Measurements from ENCODE around the gene ERP44.
"Not testable (repeated sequence)": the region's sequence is repeated elsewhere in the genome, so short reads cannot be mapped to it uniquely, and the experiment has no call there.

The ERP44 gene

GRCh38 chr9:100011062-100011681 is 87.6 kb downstream of the ERP44 start:
- peak; percentile 30 for DNase-seq (ENCODE audit: low spot score)

DNA sequence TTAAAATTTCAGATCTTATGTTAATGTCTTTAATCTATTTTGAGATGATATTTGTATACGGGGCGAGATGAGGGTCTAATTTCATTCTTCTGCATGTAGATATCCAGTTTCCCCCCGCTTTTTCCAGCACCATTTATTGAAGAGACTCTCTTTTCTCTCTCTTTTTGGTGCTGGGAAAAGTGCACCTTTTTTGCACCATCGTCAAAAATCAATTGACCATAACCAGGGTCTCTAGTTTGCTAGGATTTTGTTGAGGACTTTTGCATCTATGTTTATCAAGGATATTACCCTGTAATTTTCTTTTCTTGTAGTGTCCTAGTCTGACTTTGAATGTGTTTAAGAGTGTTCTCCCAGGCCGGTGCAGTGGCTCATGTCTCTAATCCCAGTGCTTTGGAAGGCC is 99.0 kb downstream of the ERP44 start:
- no peak for DNase-seq (ENCODE audit: low spot score)

GRCh38 chr9:99998866-99999265 is 99.9 kb downstream of the ERP44 start:
- no peak for DNase-seq (ENCODE audit: low spot score)

DNA sequence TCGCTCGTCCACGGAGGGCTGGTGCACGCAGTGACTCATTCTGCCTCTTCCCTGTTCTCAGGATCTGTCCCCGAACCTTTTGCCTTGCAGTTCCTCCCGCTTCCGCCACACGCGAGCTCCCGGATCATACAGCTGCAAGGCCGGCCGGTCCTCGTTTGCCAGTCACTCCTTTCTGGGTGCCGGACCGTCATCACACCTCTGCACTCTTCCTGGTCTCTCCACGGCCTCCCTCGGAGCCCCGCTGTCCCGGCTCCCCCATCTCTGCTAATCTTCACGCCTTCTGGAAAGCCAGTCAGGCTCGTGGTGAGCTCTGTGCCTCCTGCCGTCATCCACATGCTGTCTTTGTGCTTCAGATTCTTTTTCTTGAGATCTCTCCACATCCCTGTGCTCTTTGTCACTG is 100.5 kb downstream of the ERP44 start:
- DNase-seq (ENCODE audit: low spot score), result no peak

DNA sequence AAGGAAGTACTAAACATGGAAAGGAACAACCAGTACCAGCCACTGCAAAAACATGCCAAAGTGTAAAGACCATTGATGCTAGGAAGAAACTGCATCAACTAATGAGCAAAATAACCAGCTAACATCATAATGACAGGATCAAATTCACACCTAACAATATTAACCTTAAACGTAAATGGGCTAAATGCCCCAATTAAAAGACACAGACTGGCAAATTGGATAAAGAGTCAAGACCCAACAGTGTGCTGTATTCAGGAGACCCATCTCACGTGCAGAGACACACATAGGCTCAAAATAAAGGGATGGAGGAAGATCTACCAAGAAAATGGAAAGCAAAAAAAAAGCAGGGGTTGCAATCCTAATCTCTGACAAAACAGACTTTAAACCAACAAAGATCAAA is 108.3 kb downstream of the ERP44 start:
- DNase-seq (ENCODE audit: low spot score), result not testable (repeated sequence)

DNA sequence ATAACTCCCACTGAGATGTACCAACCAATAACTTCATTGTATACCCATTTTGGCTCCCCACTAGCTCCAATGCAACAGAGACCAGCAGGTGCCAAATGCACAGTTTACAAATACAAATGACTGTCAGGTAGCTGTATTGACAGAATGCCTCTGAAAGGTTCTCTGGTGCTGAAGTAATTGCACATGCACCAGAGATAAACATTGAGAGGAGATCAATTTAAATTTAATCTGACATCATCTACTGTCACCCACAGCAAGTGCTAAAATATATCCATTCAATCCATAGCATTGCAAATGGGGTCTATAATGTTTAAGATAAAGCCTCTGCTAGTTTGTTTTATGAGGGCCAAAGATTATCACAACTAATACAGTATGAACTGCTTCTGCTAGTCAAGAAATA is 112.2 kb downstream of the ERP44 start:
- DNase-seq (ENCODE audit: low spot score), result no peak

GRCh38 chr9:99980598-99980997 is 118.2 kb downstream of the ERP44 start:
- no peak for DNase-seq (ENCODE audit: low spot score)

- no peak for DNase-seq (ENCODE audit: low spot score)
Measured at GRCh38 chr9:99978221-99978620, 120.6 kb downstream of the ERP44 start.

DNA sequence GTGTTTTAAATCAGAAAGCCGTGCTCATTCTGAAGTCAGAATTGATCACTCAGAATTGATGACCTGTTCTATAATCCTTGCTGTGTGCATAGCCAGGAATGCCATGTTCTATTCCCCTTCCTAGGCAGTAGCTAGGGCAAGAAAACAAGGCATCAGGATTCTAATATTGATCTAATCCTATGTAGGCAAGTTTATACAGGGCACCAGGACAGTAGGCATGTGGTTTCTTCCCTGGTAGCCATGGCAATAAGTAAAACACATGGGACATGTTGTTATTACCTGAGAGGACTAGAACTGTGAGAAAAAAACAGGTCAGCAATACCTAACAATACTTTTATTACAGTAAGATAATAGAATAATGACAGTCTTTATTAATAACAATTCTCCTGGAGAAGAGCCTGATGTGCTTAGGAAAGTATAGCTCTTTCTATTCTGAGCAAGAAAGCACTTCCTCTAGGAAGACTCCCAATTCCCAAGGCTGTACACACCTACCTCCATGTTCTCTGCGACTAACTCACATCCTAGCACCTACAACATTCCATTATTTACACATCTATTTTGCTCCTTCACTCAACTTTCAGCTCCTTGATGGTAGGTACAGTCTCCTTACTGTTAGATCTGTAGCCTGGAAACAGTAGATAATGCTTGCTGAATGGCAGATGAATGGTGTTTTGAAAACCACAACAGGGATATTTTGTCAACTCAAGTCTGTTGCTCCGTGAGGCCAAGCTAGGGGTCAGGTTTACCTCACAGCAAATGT is 121.6 kb downstream of the ERP44 start:
- DNase-seq (ENCODE audit: low spot score), result no peak

- no peak for DNase-seq (ENCODE audit: low spot score)
Measured at GRCh38 chr9:99973455-99973854, 125.3 kb downstream of the ERP44 start.

- no peak for DNase-seq (ENCODE audit: low spot score)
Measured at GRCh38 chr9:99971410-99971809, 127.4 kb downstream of the ERP44 start.

DNA sequence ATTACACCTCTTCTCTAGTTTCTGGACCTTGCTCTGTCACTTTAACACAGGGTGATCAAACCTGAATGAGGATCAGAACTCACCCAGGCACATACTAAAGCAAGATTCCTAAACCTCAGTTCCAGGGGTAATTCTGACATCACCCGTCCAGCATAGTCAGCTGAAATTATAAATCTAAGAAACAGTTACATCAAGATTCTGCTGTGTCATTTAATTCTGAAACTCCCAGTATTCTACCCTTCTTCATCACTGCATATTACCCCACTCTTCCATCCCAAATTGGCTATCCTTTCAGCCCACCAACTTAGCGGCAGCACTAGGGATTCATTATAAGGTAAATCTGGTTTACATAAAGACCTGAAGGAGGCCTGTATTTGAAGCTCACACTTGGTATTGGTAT is 128.3 kb downstream of the ERP44 start:
- no peak for DNase-seq (ENCODE audit: low spot score)

DNA sequence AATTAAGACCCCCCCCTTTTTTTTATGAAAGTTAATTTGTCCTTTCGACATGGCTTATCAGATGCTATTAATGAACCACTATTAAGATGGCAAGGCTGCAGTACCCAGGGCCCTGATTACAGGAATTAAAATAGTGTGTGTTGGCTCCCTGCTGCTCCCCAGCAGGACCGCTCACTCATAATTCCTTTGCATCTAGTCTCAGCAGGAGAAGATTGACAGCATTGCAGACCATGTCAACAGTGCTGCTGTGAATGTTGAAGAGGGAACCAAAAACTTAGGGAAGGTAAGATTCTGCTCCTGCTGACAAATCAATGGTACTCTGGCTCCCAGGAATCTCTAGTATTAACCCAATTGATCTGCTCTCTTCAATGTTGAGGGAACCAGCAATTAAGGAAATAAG is 131.3 kb downstream of the ERP44 start:
- DNase-seq (ENCODE audit: low spot score), result no peak

DNA sequence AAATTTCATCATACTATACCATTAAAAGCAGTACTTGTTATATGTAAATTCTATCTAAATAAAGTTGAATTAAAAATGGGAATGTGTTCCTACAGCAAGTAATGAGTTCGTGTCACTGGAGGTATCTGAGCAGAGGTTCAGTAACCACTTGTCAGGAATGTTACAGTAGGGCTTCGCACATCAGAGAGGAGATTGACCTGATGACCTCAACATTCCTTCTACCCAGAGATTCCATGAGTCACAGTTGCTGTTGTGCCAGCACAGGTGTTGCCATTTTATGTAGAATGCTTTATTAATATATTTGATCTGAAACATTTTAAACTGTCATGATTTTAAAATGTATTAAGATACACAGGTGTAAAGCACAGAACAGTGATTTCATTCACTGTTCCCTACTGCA is 132.1 kb downstream of the ERP44 start:
- DNase-seq (ENCODE audit: low spot score), result peak; percentile 9

- no peak for DNase-seq (ENCODE audit: low spot score)
Measured at GRCh38 chr9:99966001-99966400, 132.8 kb downstream of the ERP44 start.

DNA sequence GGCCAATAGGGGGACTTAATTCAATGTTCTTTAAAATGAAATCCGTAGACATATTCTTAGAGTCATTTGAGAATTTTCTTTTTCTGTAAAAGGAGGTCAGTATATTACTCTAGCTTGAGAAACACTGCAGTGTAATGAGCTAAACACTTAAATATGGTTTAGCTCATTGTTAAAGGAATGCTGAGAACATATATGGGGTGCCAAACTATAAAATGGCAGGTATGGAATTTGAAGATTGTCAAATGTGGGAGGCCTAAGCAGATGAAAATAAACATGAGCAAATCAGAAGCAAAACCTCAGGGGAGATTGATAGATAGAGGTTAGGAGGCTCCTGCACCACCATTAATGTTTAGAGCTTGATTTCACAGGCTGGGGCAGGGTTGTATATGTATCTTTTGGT is 134.5 kb downstream of the ERP44 start:
- DNase-seq (ENCODE audit: low spot score), result no peak

DNA sequence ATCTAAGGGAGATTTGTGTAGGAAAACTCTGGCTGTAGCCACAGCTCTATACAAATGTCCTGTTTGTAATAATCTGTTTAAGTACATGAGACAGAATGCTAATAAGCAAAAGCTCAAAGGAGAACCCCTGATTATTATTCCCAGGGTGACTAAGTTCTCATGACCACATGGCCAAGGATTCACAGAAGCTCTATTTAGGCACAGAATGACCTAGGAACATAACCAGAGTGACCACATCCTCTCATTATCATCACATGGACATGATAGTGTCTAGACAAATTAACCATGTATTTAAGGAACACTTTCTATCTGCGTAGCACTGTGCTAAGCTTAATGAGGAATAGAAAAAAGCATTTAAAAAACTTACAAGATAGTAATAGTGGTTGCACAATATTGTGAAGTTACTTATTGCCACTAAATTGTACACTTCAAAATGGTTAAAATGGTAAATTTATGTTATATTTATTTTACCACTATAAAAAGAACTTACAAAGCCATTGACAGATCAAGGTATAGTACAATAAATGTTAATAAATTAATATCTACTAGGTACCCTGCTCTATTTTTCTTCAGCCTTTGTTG is 136.0 kb downstream of the ERP44 start:
- no peak for DNase-seq (ENCODE audit: low spot score)

- no peak for DNase-seq (ENCODE audit: low spot score)
Measured at GRCh38 chr9:99955606-99956005, 143.2 kb downstream of the ERP44 start.

DNA sequence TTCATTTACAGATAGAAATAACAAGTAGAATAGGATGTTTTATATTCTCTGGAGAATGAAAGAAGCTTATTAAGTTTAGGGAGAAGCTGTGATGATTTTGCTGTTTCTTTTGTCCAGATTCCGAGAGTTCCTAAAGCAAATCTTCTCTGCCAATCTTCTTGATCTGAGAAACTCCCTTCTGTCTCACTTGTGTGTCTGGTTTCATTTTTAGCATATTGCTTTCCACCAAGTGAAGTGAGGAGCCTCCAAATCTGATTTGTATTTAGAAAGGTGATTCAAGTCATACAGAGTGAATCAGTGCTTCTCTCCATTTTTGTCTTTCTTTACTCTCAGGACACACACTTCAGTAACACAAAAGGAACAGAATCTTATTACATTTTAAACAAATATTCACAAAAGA is 144.0 kb downstream of the ERP44 start:
- no peak for DNase-seq (ENCODE audit: low spot score)

- no peak for DNase-seq (ENCODE audit: low spot score)
Measured at GRCh38 chr9:99953861-99954507, 144.8 kb downstream of the ERP44 start.

GRCh38 chr9:99948896-99949295 is 149.9 kb downstream of the ERP44 start:
- no peak for DNase-seq (ENCODE audit: low spot score)

- DNase-seq (ENCODE audit: low spot score), result no peak
Measured at GRCh38 chr9:99948482-99948881, 150.3 kb downstream of the ERP44 start.

- no peak for DNase-seq (ENCODE audit: low spot score)
Measured at GRCh38 chr9:99947395-99947794, 151.4 kb downstream of the ERP44 start.
